HEK293 (cell line): ENCODE results near the gene KRTAP10-12.

Experiments
- CTCF ChIA-PET: fragments of 350-600 bp; formaldehyde crosslinking; extraction: SDS; loops from one replicate; lab custom pipeline; 2021; ENCODE audit warnings: antibody characterized with exemption; lab: Yijun Ruan, JAX
- POLR2A ChIA-PET: fragments of 300-600 bp; formaldehyde crosslinking; extraction: SDS; loops from one replicate; lab custom pipeline; 2020; ENCODE audit warnings: antibody characterized with exemption, inconsistent platforms; lab: Yijun Ruan, JAX
- H3K27ac ChIP-seq: fragments of 200-500 bp; sonication (Bioruptor generic); 2 replicates; pipeline ENCODE4 v1.5.1; 2014; ENCODE audit warnings: low read depth, low read length, control low read depth, inconsistent platforms; ENCODE audit errors: extremely low read depth
- H3K36me3 ChIP-seq, 2 experiments: fragments of 200-500 bp in 1 of 2; sonication (Bioruptor generic) in 1 of 2; 1 replicate in 1 of 2; 2 replicates in 1 of 2; pipeline ENCODE4 v1.5.1; 2014 to 2017; ENCODE audit warnings: inconsistent platforms in 2 of 2, low read length in 2 of 2; ENCODE audit not compliant: control insufficient read depth in 2 of 2, insufficient read depth in 1 of 2
- H3K4me1 ChIP-seq: fragments of 200-500 bp; sonication (Bioruptor generic); 2 replicates; pipeline ENCODE4 v1.5.1; 2014; ENCODE audit warnings: mild to moderate bottlenecking, low read length, inconsistent platforms; ENCODE audit not compliant: control insufficient read depth, insufficient read depth
- H3K4me3 ChIP-seq: 2 replicates; pipeline ENCODE4 v1.5.1; 2011; ENCODE audit warnings: low read depth, mild to moderate bottlenecking, control low read depth, low read length, moderate library complexity
- H3K9me3 ChIP-seq: fragments of 200-500 bp; sonication (Bioruptor generic); 2 replicates; pipeline ENCODE4 v1.5.1; 2014; ENCODE audit warnings: low read depth, low read length, inconsistent platforms; ENCODE audit not compliant: control insufficient read depth, insufficient read depth
- FEZF1 ChIP-seq: fragments of 450-650 bp; formaldehyde crosslinking; IDR thresholded peaks from 2 replicates; pipeline ENCODE4 v1.5.1; 2016; ENCODE audit warnings: missing biosample characterization, missing genetic modification characterization
- KLF10 ChIP-seq: fragments of 450-650 bp; IDR thresholded peaks from 2 replicates; pipeline ENCODE4 v1.5.1; 2018; ENCODE audit warnings: missing biosample characterization, mild to moderate bottlenecking, missing genetic modification characterization
- KLF16 ChIP-seq: fragments of 450-650 bp; formaldehyde crosslinking; IDR thresholded peaks from 2 replicates; pipeline ENCODE4 v1.5.1; 2017; ENCODE audit warnings: missing biosample characterization, missing genetic modification characterization
- KLF7 ChIP-seq: fragments of 450-650 bp; formaldehyde crosslinking; IDR thresholded peaks from 2 replicates; pipeline ENCODE4 v1.5.1; 2016; ENCODE audit warnings: missing biosample characterization, missing genetic modification characterization, borderline replicate concordance
- PRDM6 ChIP-seq: fragments of 450-650 bp; formaldehyde crosslinking; IDR thresholded peaks from 2 replicates; pipeline ENCODE4 v1.5.1; 2017; ENCODE audit warnings: missing biosample characterization, missing genetic modification characterization
- SCRT2 ChIP-seq: fragments of 450-650 bp; formaldehyde crosslinking; IDR thresholded peaks from 2 replicates; pipeline ENCODE4 v1.5.1; 2016; ENCODE audit warnings: missing biosample characterization, missing genetic modification characterization
- SP7 ChIP-seq: fragments of 450-650 bp; formaldehyde crosslinking; IDR thresholded peaks from 2 replicates; pipeline ENCODE4 v1.5.1; 2016; ENCODE audit warnings: missing biosample characterization, missing genetic modification characterization
- TCF7L2 ChIP-seq: IDR thresholded peaks from 2 replicates; pipeline ENCODE4 v1.6.1; 2011; ENCODE audit warnings: low read depth, mild to moderate bottlenecking, inconsistent platforms, low read length, moderate library complexity, borderline replicate concordance
- ZBTB11 ChIP-seq: fragments of 450-650 bp; formaldehyde crosslinking; conservative IDR thresholded peaks from 2 replicates; pipeline ENCODE4 v1.5.1; 2016; ENCODE audit warnings: low read depth, missing biosample characterization, missing genetic modification characterization
- ZBTB44 ChIP-seq: fragments of 450-650 bp; IDR thresholded peaks from 2 replicates; pipeline ENCODE4 v1.5.1; 2018; ENCODE audit warnings: missing biosample characterization, mild to moderate bottlenecking, missing genetic modification characterization
- ZFP37 ChIP-seq: fragments of 450-650 bp; formaldehyde crosslinking; IDR thresholded peaks from 2 replicates; pipeline ENCODE4 v1.5.1; 2016; ENCODE audit warnings: missing biosample characterization, missing genetic modification characterization
- ZNF133 ChIP-seq: fragments of 450-650 bp; formaldehyde crosslinking; IDR thresholded peaks from 2 replicates; pipeline ENCODE4 v1.5.1; 2016; ENCODE audit warnings: missing biosample characterization, missing genetic modification characterization
- ZNF214 ChIP-seq: fragments of 450-650 bp; formaldehyde crosslinking; IDR thresholded peaks from 2 replicates; pipeline ENCODE4 v1.5.1; 2017; ENCODE audit warnings: missing biosample characterization, mild to moderate bottlenecking, missing genetic modification characterization, borderline replicate concordance
- ZNF280D ChIP-seq: fragments of 450-650 bp; formaldehyde crosslinking; IDR thresholded peaks from 2 replicates; pipeline ENCODE4 v1.5.1; 2016; ENCODE audit warnings: missing biosample characterization, missing genetic modification characterization
- ZNF324 ChIP-seq: fragments of 450-650 bp; formaldehyde crosslinking; IDR thresholded peaks from 2 replicates; pipeline ENCODE4 v1.5.1; 2016; ENCODE audit warnings: missing biosample characterization, missing genetic modification characterization
- ZNF366 ChIP-seq: fragments of 450-650 bp; formaldehyde crosslinking; conservative IDR thresholded peaks from 2 replicates; pipeline ENCODE4 v1.5.1; 2016; ENCODE audit warnings: missing biosample characterization, missing genetic modification characterization
- ZNF391 ChIP-seq: fragments of 450-650 bp; formaldehyde crosslinking; IDR thresholded peaks from 2 replicates; pipeline ENCODE4 v1.5.1; 2016; ENCODE audit warnings: low read depth, missing biosample characterization, missing genetic modification characterization, borderline replicate concordance
- ZNF433 ChIP-seq: fragments of 450-650 bp; formaldehyde crosslinking; IDR thresholded peaks from 2 replicates; pipeline ENCODE4 v1.5.1; 2016; ENCODE audit warnings: missing biosample characterization, missing genetic modification characterization, low read depth
- ZNF521 ChIP-seq: fragments of 450-650 bp; formaldehyde crosslinking; IDR thresholded peaks from 2 replicates; pipeline ENCODE4 v1.5.1; 2017; ENCODE audit warnings: missing biosample characterization, mild to moderate bottlenecking, missing genetic modification characterization
- ZNF629 ChIP-seq: fragments of 450-650 bp; formaldehyde crosslinking; IDR thresholded peaks from 2 replicates; pipeline ENCODE4 v1.5.1; 2017; ENCODE audit warnings: missing biosample characterization, missing genetic modification characterization
- ZNF677 ChIP-seq: fragments of 450-650 bp; IDR thresholded peaks from 2 replicates; pipeline ENCODE4 v1.5.0; 2018; ENCODE audit warnings: missing biosample characterization, mild to moderate bottlenecking, missing genetic modification characterization, moderate library complexity
- ZNF707 ChIP-seq: fragments of 450-650 bp; formaldehyde crosslinking; IDR thresholded peaks from 2 replicates; pipeline ENCODE4 v1.5.1; 2016; ENCODE audit warnings: missing biosample characterization, missing genetic modification characterization
- ZNF776 ChIP-seq: fragments of 450-650 bp; formaldehyde crosslinking; IDR thresholded peaks from 2 replicates; pipeline ENCODE4 v1.5.0; 2017; ENCODE audit warnings: missing biosample characterization, missing genetic modification characterization, borderline replicate concordance
- ZNF830 ChIP-seq: fragments of 450-650 bp; IDR thresholded peaks from 2 replicates; pipeline ENCODE4 v1.5.0; 2018; ENCODE audit warnings: missing biosample characterization, missing genetic modification characterization, low read depth, mild to moderate bottlenecking, moderate library complexity
- ZXDB ChIP-seq: fragments of 450-650 bp; formaldehyde crosslinking; IDR thresholded peaks from 2 replicates; pipeline ENCODE4 v1.5.1; 2016; ENCODE audit warnings: missing biosample characterization, missing genetic modification characterization

The KRTAP10-12 gene

GRCh38 chr21:44656868-44657267, 40.1 kb upstream of the KRTAP10-12 start:
- no peak for TF ChIP-seq ZNF707
- TF ChIP-seq ZNF776 (tag by site-specific recombination): no peak
- no peak for TF ChIP-seq SP7 (tag by site-specific recombination)
- no peak for TF ChIP-seq ZNF366 (tag by site-specific recombination)
- TF ChIP-seq ZNF521 (tag by site-specific recombination): no peak
- no peak for TF ChIP-seq ZNF629 (tag by site-specific recombination)
- TF ChIP-seq ZNF677 (tag by site-specific recombination): no peak
- no peak for TF ChIP-seq ZFP37 (tag by site-specific recombination)
- TF ChIP-seq TCF7L2: no peak
- TF ChIP-seq KLF7 (tag by site-specific recombination): no peak
- no peak for TF ChIP-seq ZNF280D (tag by site-specific recombination)
- no peak for TF ChIP-seq ZXDB (tag by site-specific recombination)
- TF ChIP-seq ZNF433 (tag by site-specific recombination): no peak
- TF ChIP-seq ZNF214 (tag by site-specific recombination): no peak
- no peak for TF ChIP-seq ZNF324 (tag by site-specific recombination)
- TF ChIP-seq ZNF133 (tag by site-specific recombination): no peak
- no peak for TF ChIP-seq KLF10 (tag by site-specific recombination)
- TF ChIP-seq ZBTB44 (tag by site-specific recombination): no peak
- CTCF ChIA-PET: no interaction called here
- no peaks in the 10 kb centered on the region for H3K4me1 ChIP-seq
- no peak overlapping the region for H3K27ac ChIP-seq
- H3K4me3 ChIP-seq: no peak overlapping the region
- H3K9me3 ChIP-seq: no peaks in the 10 kb centered on the region
- POLR2A ChIA-PET: no interaction called here
- H3K36me3 ChIP-seq: no peaks in the 10 kb centered on the region

- Histone ChIP-seq H3K27ac (no peak within 1 kb of the TSS), H3K4me3 (no peak within 1 kb of the TSS), H3K9me3 (no peaks in the 10 kb centered on the region), H3K36me3 (no peaks in the 10 kb centered on the region), H3K4me1 (no peaks in the 10 kb centered on the region)
- POLR2A ChIA-PET: no interaction called here
- CTCF ChIA-PET: interaction anchor here (0.5 kb wide), 1 partner anchor 212 kb away, joined by 5 read pairs; no protein-coding TSS in a partner anchor
- TF ChIP-seq FEZF1 (tag by site-specific recombination) (no peak), ZNF830 (tag by site-specific recombination) (no peak), SCRT2 (tag by site-specific recombination) (no peak), ZNF433 (tag by site-specific recombination) (no peak), KLF16 (tag by site-specific recombination) (no peak), ZNF391 (no peak), ZBTB11 (no peak), PRDM6 (tag by site-specific recombination) (no peak)
Measured at GRCh38 chr21:44657635-44658540, 39.1 kb upstream of the KRTAP10-12 start, which contains the start of gene KRTAP12-3. KRTAP12-3 (plus strand) TSS chr21:44657932; CDS start chr21:44657980, 48 bp downstream.
